GM21723 (cell line): Measurements from ENCODE around the gene PCBP1.
A peak's percentile ranks its signal among the peaks of the same experiment; 100 is the strongest.
"Not testable (repeated sequence)": the region's sequence is repeated elsewhere in the genome, so short reads cannot be mapped to it uniquely, and the experiment has no call there.

Experiments used
- ATAC-seq: cut with Tn5 transposase; IDR thresholded peaks from one replicate; pipeline ENCODE4 v1.9.1; 2021; ENCODE audit warnings: mild to moderate bottlenecking, moderate library complexity; ENCODE audit not compliant: unreplicated experiment

The PCBP1 gene

DNA sequence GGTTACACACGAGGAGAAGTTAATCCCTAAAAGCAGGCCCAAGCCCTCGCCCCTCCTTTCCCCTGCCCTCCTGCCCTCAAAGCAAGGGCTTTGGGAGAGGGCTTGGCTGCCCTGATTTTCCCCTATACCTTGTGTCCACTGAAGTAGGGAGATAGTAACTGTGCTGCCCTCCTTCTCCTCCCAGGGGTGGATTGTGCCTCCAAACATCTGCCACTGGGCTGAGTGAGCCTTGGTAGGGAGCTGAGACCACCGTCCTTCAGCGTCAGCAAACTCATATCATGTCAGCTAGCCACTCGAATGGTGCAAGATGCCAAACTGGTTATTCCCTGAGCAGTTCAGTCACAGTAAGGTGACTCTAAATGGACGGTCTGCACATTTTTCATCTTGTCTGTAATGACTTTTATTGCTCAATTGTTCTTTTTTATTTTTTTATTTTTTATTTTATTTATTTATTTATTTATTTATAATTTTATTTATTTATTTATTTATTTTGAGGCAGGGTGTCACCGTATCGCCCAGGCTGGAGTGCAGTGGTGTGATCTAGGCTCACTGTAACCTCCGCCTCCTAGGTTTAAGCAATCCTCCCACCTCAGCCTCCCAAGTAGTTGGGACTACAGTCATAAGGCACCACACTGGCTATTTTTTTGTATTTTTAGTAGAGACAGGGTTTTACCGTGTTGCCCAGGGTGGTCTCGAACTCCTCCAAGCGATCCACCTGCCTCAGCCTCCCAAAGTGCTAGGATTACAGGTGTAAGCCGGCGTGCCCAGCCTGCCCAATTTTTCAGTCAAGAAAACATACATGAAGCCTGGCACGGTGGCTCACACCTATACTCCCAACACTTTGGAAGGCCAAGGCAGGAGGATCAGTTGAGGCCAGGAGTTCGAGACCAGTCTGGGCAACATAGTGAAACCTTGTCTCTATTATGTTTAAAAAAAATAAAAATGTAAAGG lies 8.7 kb downstream of the PCBP1 start:
- ATAC-seq: no peak

DNA sequence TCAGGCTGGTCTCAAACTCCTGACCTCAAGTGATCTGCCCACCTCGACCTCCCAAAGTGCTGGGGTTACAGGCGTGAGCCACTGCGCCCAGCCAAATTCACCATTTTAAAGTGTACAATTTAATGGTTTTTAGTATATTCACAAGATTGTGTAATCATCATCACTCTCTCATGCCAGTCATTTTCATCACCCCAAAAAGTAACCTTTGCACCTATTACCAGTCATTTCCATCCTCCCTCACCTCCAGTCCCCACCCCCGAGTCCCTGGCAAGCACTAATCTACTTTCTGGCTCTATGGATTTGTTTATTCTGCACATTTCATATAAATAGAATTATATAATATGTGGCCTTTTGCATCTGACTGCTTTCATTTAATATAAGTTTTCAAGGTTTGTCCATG lies 10.8 kb downstream of the PCBP1 start:
- ATAC-seq: no peak

DNA sequence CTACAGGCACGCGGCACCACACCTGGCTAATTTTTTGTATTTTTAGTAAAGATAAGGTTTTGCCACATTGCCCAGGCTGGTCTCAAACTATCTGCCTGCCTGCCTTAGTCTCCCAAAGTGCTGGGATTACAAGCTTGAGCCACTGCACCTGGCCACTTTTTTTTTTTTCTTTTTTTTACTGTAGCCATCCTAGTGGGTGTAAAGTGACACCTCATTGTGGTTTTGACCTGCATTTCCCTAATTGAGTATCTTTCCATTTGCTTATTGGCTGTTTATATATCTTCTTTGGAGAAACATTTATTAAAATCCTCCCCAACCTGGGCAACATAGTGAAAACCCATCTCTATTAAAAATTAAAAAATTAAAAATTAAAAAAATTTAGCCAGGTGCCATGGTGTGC lies 12.0 kb downstream of the PCBP1 start:
- ATAC-seq: no peak

DNA sequence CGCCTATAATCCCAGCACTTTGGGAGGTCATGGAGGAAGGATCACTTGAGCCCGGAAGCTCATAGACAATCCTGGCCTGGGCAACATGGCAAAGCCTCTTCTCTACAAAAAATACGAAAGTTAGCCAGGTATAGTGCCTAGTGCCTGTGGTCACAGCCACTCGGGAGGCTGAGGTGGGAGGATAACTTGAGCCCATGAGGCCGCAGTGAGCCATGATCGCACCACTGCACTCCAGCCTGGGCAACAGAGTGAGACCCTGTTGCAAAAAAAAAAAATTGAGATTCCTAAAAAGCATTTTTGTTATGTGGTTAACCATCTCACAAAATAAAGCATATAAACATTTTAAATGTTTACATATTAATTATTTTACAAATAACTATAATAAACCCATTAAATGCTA lies 13.9 kb downstream of the PCBP1 start:
- no peak for ATAC-seq

DNA sequence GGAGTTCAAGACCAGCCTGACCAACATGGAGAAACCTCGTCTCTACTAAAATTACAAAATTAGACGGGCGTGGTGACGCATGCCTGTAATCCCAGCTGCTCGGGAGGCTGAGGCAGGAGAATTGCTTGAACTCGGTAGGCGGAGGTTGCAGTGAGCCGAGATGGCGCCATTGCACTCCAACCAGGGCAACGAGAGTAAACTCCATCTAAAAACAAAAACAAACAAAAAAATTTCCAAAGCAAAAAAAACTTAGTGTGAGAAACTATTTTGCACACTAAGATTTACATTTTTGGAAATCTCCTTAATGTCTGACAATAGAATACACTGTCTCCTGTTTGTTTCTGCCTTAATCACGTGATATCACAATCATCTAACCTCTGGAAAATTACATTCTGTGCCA lies 14.4 kb downstream of the PCBP1 start:
- not testable (repeated sequence) for ATAC-seq

DNA sequence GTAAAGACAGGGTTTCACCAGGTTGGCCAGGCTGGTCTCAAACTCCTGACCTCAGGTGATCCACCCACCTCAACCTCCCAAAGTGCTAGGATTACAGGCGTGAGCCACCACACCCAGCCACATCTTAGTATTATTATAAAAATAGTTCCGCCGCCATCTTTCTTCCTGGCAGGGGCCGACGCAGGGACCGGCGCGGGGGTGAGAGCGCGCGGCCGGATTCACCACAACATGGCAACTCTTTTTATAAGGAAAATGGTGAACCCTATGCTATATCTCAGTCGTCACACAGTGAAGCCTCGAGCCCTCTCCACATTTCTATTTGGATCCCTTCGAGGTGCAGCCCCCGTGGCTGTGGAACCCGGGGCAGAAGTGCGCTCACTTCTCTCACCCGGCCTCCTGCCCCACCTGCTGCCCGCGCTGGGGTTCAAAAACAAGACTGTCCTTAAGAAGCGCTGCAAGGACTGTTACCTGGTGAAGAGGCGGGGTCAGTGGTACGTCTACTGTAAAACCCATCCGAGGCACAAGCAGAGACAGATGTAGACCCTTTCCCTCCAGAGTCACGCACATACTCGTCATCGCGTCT lies 15.1 kb downstream of the PCBP1 start:
- ATAC-seq: not testable (repeated sequence)

DNA sequence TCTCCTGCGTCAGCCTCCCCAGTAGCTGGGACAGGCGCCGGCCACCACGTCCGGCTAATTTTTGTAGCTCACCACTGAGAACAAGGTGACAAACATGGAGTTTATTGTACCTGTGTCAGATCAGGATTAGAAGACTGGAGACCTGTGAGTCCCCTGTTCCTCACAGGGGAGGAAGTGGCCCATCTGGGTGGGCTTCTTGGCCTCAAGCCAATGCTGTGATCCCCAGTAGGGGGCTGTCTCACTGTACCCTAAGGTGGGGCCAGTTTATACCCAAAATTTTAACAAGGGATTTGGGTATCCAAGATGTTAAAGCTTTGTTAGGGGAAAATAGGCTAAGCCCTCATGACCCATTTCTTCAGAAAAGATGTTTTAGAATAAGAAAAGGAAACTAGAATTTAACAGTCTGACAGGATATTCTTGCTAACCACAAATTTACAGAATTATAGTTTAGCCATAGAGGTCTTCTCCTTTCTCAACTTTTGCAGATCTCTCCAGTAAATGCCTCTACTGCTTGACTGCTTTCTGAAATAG lies 16.3 kb downstream of the PCBP1 start:
- ATAC-seq: no peak

DNA sequence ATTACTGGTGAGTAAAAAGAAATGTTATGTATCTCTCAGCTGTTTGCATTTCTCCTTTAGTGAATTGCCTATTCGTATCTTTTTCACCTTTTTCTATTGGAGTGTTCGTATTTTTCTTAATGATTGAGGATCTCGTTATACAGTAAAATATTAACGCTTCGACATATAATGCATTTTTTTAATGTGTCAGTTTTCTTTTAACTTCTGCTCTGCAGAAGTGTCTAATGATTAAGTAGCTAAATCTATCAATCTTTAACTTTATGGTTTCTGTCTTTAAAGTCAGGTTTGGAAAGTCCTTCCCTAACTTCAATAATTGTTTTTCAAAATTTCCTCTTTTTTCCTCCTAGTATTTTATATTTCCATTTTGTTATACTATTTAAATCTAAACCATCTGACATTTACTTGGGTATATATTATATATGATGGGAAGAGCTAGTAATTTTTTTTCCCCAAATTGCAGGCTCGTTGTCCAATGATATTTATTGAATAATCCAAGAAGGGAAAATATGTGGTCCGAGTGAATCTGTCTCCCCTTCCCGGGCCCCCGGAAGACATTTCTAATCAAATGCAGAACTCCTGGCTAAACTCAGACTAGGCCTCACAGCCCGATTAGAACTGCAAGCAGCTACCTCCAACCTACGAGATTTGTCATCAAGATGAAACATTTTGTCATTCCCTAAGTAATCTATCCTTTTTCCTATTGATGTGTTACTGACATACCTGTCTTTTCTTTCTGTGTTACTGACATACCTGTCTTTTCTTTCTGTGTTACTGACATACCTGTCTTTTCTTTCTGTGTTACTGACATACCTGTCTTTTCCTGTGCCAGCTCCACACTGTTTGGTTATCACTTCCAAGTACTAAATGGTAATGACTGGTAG lies 17.2 kb downstream of the PCBP1 start:
- ATAC-seq: no peak

DNA sequence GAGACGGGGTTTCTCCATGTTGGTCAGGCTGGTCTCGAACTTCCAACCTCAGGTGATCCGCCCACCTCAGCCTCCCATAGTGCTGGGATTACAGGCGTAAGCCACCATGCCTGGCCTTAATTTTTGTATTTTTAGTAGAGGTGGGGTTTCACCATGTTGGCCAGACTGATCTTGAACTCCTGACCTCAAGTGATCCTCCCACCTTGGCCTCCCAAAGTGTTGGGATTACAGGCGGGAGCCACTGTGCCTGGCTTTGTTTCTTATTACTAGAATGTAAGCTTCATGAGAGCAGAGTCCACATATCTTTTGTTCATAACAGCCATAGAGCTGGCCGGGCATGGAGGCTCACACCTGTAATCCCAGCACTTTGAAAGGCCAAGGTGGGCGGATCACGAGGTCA lies 18.9 kb downstream of the PCBP1 start:
- ATAC-seq: not testable (repeated sequence)

DNA sequence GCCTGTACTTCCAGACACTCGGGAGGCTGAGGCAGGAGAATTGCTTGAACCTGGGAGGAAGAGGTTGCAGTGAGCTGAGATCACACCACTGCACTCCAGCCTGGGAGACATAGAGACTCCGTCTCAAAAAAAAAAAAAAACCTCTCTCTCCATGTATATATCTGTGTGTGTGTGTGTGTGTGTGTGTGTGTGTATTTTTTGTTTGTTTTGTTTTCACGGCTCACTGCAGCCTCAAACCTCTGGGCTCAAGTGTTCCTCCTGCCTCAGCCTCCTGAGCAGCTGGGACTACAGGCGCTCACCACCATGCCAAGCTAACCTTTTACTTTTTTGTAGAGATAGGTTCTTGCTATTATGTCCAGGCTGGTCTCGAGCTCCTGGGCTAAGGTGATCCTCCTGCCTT lies 23.1 kb downstream of the PCBP1 start:
- ATAC-seq: not testable (repeated sequence)

DNA sequence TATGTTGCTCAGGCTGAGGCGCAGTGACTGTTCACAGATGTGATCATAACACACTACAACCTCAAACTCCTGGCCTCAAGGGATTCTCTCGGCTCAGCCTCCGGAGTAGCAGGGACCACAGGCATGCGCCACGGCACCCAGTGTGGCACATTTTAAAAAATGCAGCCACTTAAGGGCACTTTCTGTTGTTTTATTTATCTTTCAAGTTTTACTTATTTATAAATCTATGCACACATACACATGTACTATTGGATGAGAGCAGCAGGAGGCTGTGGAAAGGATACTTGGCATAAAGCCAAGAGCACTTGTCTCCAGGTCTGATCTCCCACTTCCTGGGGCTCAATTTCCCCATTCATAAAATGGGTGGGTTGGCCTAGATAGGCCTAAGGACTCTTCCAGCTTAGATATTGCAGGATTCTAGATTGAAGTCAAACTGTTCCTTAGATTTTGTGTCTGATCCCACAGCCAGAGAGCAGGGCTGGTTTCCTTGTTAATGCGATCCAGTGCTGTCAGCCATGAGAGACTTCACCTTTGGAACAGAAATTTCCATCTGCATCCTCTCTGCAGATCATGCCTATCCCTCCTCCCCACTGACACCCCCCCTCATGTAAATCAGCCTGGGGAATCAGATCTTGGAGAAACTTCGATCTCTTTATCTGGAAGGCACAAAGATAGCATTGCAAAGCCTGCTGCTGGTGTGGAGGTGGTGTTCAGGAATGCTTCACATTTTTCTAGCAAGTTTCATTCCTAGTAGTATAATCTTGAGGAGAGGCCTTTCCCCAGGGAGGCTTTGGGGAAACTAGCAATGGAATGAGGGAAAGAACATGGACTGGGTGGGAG lies 24.7 kb downstream of the PCBP1 start:
- no peak for ATAC-seq

DNA sequence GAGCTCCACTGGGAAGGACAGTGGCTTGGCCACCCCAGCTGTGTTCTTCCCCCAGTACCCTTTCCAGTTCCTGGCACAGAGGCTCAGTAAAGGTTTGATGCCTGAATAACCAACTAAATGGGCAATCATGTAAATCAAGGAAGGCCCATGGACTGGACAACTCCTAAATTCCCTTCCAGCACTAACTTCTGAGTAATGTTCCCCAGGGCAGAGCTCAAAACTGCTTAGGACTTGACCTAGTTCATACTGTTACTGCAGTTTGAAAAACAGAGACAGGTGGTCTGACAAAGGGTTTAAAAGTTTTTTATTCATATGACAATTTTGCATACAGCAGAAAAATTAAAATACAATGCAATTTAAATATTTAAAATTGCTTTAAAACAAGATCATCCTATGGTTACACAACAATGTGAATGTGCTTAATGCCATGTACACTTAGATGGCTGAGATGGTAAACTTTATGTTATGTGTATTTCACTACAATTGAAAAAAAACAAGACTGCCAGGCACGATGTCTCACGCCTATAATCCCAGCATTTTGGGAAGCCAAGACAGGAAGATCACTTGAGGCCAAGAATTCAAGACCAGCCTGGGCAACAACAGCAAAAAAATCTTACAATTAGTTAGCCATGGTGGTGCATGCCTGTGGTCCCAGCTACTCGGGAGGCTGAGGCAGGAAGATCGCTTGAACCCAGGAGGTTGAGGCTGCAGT lies 26.2 kb downstream of the PCBP1 start:
- no peak for ATAC-seq

DNA sequence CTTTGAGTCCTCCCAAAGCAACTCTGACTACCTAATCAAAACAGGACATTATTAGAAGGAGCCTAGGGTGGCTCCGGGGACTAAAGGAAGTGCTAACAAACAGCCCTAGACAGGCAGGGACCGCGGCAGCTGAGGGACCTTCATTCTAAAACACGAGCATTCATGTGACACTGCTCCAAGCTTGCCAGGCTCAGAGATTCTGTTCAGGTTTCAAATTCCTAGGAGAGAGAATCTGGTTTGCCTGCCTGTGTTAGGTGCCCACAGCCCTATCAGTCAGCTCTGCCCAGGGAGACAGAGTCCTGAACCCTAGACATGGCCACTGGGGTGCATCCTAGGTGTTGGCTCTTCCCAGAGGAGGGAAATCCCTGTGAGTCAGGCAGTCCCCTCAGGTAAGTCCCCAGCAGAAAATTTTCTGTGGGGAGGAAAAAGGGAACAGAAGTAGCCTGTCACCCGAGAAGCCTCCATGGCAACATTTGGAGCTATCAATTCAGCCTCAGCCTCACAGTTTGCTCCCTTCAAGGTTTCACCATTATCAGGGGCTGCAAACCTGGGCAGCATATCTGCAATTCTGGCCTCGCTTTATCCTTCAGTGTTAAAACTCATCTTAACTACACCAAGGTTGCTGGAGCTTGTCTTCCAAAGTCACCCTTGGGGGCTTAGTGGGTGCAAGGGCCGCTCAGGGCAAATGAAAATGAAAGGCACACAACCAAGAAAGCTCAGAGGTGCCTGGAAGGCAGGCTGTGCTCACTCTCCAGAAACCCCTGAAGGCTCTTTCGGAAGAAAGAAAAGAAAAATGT lies 28.6 kb downstream of the PCBP1 start:
- ATAC-seq: peak; percentile 53

DNA sequence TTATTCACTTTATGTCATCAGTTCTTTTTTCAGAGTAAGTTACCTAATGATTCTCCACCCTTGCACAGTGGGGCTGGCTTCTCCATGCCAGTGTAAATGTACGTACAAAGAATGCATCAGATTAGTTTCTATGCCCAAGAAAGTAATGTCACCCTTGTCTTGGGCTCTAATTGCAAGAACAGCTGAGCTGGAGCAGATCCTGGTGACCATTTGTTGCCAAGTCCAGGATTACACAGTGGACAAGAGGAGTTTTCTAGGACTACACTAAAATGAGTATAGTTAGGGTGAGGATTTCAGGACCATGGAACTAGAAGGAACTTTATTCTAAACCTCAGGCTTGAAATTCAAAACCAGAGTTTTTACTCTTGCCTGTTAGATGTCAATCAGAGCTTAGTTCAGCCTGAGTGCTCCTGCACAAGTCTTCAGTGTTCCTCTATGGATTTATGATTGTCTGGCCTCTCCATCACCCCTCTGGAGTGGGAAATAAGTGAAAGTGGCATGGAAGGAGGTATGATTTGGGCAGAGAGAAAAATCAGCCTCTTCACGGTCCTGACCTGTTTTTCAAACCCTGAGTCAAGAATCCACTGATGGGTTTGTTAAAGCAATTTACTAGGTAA lies 29.8 kb downstream of the PCBP1 start:
- no peak for ATAC-seq

DNA sequence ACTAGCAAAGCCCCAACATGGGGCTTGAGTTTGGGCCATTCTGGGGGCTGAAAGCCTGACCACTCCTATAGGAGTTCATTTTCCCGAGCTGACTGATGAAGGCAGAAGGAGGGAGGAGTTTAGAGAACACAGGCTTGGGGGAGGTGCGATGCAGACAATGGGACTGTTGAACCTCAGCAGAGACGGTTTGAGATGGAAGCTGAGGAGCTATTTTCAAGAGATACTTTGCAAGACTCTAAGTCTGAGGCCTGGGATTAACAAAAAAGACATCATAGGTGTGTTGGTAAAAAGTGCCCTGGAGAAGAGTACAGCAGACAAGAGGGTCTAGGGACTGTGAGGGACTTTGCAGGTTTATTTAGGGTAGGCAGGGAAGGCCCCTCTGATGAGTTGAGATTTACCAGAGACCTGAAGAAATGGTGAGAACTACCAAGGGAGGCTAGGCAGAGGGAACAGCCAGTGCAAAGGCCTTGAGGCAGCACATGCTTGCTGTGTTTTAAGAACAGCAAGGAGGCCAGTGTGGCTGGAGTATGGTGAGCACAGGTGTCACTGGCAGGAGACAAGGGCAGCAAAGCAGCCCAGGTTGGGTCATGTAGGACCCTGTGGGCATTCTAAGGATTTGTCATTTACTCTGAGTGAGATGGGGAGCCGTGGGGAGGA lies 31.6 kb downstream of the PCBP1 start:
- no peak for ATAC-seq

DNA sequence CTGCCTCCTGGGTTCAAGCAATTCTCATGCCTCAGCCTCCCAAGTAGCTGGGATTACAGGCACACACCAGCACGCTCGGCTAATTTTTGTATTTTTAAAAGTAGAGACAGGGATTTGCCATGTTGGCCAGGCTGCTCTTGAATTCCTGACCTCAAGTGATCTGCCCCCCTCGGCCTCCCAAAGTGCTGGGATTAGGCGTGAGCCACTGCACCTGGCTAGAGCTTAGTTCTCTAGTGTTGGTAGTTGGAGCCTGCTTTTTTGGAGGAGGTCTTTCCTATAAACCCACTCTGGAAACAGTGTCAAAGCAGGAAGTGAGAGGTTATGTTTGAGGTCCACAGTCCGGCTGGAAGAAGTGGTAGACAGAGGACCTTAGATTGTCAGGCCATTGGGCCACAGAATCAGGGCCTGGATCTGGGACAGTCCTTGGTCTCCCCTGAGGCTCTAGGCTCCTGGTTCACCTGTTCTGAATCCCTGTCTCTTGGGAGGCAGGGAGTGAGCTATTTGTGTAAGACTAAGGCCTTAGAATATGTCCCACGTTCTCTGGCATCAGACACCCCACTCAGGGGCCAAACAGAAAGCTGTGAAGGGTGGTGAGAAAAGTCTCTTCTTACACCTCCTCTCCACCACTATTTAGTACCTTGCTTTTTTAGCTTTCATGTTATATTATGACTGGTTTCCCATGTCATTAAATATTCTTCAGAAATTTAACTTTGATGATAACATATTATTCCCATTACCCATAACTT lies 34.5 kb downstream of the PCBP1 start:
- ATAC-seq: no peak

DNA sequence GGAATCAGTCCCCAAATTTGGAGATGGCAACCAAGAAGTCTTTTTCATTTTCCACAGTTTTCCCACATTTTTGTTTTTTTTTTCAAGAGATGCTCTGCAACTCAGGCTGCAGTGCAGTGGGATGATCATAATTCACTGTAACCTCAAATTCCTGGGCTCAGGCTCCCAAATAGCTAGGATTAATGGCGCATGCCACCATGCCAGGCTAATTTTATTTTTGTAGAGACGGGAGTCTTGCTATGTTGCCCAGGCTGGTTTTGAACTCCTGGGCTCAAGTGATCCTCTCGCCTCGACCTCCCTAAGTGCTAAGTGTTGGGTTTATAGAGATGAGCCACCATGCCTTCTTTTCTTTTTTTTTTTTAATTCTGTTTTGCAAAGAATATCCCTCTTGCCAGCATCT lies 35.2 kb downstream of the PCBP1 start:
- no peak for ATAC-seq
